LoVo (cell line): Measurements from ENCODE around the gene TXNL4B.

ENCODE experiments used
- DNase-seq: peaks from one replicate; pipeline ENCODE4 v3.0.0-alpha.2; 2016; ENCODE audit warnings: low spot score

The TXNL4B gene

GRCh38 chr16:72093448-72094265 lies at the start of gene TXNL4B, which contains the start of gene DHX38:
Gene TXNL4B, minus strand, starts transcription at chr16:72093620. Its CDS starts 2,871 bp downstream, at chr16:72090749.
Gene DHX38, plus strand, starts transcription at chr16:72093847. Its CDS starts 2,311 bp downstream, at chr16:72096158.
- peak; percentile 97 for DNase-seq

DNA sequence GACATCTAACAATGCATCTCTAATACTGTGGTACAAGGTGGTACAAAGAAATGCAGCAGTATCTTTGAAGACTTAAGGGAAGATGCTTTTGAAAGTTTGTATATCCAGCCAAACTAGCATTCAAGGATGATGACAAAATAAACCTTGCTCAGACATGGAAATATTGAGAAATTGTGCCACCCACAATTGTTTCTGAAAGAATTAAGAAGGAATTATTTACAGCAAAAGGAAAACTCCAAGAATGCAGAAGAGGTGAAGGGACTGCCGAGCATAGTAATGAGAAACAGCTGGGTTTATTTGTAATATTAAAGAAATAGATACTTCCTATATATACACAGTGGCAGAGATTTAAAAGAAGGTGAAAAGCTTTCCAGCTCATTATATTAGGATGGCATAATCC lies 49.1 kb upstream of the TXNL4B start:
- no peak for DNase-seq

GRCh38 chr16:72139908-72140307 lies 46.5 kb upstream of the TXNL4B start:
- no peak for DNase-seq

- DNase-seq, result no peak
Measured at GRCh38 chr16:72138064-72138572, 44.7 kb upstream of the TXNL4B start.

DNA sequence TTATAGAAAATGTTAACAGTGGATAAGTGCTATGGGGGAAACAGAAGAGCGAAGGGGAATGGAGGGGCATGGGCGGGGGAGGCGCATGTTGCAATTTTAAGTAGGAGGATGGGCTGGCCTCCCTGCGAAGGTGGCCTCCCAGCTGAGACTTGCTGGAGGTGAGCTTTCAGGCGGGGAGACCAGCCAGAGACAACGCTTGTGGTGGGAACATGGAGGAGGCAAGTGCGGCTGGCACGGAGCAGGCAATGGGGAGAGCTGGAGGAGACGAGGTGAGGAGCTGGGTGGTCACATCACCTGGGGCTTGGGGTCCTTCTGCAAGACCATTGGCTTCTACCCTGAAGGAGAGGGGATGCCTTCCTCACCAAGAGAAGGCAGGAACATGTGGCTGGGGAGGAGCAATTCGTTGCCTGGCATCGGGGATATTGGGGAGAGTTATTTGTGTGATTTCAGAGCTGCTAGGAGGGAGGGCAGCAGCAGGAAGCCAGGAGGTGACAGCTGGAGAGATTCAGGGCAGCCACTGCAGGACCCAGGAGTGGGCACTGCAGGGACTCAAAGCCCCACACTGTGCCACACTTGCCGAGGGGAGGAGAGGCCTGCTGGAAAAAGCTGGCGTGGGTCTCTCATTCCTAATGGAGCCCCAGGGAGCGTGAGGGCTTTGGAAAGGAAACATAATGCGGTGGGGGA lies 44.1 kb upstream of the TXNL4B start:
- no peak for DNase-seq

GRCh38 chr16:72134507-72134906 lies 41.1 kb upstream of the TXNL4B start:
- DNase-seq, result no peak

- DNase-seq, result no peak
Measured at GRCh38 chr16:72132726-72133125, 39.3 kb upstream of the TXNL4B start.

DNA sequence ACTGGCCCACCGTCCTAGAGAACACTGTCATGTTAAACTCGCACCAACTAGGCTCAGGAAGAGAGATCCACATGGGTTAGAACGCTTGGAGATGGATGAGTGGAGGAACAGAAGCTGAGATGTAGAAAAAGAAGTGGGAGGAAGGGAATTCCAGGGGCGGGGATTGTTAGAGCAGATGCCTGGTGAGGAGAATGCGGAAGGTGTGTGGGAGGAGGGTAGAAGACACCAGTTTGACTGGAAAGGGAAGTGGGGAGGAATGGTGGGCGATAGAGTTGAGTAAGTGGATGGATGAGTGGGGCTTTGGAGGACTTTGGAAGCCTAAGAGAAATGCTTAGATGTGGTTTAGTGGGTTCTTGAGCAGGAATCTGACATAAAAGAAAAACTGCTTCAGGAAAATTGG lies 37.6 kb upstream of the TXNL4B start:
- DNase-seq, result no peak

- DNase-seq, result no peak
Measured at GRCh38 chr16:72129976-72130656, 36.7 kb upstream of the TXNL4B start.

DNA sequence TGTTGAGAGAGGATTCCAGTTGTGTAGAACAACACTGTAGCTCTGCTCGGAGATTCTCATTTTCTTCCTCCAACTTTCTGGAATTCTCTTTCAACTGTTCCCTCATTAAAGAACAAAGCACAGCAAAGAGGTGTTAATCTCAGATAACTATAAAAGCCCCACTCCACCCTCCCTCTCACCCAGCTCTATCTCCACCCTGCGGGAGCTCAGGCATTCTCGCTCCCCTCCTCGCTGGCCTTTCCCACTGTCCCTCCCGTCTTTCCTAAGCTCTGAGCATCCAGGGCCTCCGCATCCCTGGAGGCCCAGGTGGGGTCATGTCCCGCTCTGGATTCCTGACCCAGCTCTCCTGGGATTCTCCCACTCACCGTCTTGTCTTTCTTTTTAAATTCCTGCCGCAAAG lies 35.3 kb upstream of the TXNL4B start:
- no peak for DNase-seq

GRCh38 chr16:72126429-72126765 lies 33.0 kb upstream of the TXNL4B start:
- no peak for DNase-seq

- DNase-seq, result no peak
Measured at GRCh38 chr16:72125635-72126428, 32.4 kb upstream of the TXNL4B start.

DNA sequence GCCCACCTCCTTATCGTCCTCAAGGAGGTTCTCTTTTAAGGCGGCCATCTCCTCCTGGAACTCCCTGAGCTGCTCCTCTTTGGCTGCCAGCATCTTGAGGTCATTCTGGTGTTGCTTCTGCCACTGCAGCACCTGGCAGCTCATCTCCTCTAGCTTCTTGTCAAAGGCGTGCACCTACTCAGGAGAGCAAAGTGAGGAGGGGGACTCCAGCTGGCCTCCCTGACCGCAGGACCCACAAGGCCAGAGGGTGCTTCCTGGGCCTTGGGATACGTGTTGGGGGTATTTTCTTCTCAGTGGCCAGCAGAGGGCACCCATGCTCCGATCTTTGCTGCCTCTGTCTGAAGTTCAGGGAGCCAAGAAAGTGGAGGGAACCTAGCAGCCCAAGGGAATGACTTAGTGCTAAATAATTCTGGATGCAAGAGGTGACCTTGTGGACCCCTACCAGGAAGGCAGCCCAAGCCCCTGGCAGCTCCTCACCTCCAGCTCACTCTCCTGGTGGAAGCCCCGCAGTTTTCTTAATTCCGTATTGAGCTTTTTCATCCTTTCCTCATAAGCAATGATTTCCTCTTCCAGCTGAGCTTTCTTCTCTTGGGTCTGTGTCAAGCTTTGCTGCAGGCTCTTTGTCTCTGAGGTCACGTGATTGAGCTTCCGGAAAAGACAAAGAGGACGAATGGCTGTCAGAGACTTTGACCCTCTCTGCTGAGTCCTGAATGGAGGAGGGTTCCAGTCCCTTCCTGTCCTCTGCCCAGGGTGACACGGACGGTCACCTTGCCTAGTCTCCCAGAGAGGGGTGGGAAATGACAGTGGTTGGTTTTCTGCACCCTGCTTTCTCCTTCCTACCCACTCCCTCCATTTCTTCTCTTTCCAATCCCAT lies 31.6 kb upstream of the TXNL4B start:
- DNase-seq, result peak; percentile 66

DNA sequence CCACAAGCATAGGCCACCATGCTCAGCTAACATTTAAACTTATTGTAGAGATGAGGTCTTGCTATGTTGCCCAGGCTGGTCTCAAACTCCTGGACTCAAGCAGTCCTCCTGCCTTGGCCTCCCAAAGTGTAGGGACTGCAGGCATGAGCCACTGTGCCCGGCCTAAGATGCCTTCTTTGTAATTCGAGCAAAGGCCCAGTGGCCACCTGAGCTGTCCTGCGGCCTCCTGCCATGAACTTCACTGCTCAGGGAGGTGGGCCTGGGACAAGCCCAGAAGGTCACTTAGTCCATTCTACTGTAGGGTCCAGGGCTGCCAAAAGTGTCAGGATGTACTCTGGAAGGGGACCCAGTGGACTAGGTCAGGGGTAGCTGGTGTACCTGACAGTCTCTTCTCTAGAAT lies 30.7 kb upstream of the TXNL4B start:
- DNase-seq, result no peak

GRCh38 chr16:72123426-72123825 lies 30.0 kb upstream of the TXNL4B start:
- DNase-seq, result no peak

DNA sequence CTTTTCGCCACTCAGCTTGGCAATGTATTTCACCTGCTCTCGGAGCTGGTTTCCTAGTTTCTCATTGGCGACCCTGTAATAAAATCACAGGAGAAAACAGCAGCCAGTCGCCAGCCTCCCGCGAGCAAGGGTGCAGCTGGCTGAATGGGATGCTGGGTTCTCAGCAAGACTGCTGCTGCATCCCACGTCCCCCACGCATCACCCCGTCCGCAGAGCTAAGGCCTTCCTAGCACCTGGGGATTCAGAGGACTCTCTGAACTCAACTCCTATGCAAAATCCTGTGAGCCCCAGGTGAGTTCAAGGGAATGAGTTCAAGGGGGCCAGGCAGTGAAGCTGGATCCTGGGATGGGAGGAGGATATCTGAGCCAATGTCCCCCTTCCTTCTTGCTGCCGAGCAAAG lies 29.5 kb upstream of the TXNL4B start:
- DNase-seq, result no peak

GRCh38 chr16:72122308-72122707 lies 28.9 kb upstream of the TXNL4B start:
- no peak for DNase-seq

- no peak for DNase-seq
Measured at GRCh38 chr16:72120026-72120425, 26.6 kb upstream of the TXNL4B start.

GRCh38 chr16:72113616-72113945 lies 20.2 kb upstream of the TXNL4B start:
- DNase-seq, result no peak

DNA sequence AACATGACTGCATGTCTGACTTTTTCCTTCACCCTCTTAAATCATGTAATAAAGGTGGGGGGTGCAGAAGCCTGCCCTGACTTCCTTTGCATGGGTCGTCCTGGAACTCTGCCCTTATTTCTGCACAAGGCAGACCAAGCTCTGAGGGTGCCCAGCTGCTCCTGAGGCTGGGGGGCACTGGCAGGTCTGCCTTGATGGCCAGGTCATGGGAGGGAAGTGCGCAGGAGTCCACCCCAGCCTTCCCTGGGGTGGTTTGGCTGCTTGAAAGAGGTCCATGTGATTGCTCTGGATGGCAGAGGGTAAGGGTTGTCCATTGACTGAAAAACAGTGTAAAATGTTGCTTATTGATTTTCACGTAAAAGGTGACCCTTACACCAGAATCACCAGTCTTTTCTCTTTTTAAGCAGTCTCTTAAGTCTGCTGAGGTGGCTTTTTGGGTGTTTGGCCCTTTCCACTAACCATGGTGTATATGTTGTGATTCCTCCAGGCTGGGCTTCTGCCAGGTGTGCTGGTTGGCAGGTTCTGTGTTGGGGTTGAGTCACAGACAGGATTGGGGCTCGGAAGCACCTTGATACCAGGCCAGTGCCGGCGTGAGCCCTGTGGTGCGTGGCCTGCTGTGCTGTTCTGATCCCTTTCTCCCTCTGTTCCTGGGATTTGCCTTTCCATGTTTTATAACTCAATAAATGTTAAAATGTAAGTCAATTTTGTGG lies 19.6 kb upstream of the TXNL4B start:
- DNase-seq, result no peak

GRCh38 chr16:72112452-72112792 lies 19.0 kb upstream of the TXNL4B start:
- no peak for DNase-seq
